ENCODE measurements around the gene NKAIN1. TPM values are rescaled to one million over a fixed set of nuclear protein-coding genes. Genes with fewer than 3 reads are reported as not detected.

The NKAIN1 gene
- total RNA-seq, 1 experiment from 2014 or later = 0.18 TPM

GRCh38 chr1:31201931-31202360 lies 37.7 kb downstream of the NKAIN1 start:
- Histone ChIP-seq H3K79me2 (ENCODE audit: low read length) (no peaks in the 10 kb centered on the region), H3K4me1 (ENCODE audit: insufficient read depth, low read length) (no peaks in the 10 kb centered on the region), H3K36me3 (ENCODE audit: low read depth, low read length) (no peaks in the 10 kb centered on the region), H2AFZ (ENCODE audit: low read length) (no peak overlapping the region), H3F3A (ENCODE audit: low read length, unreplicated experiment) (no peaks in the 10 kb centered on the region), H4K20me1 (ENCODE audit: low read length) (no peaks in the 10 kb centered on the region), H3K9me2 (replicated peaks; ENCODE audit: low read length) (no peaks in the 10 kb centered on the region), H3K4me3 (ENCODE audit: low read length) (no peak overlapping the region), H3K9ac (ENCODE audit: low read length) (no peak overlapping the region), H3K27ac (ENCODE audit: low read length) (no peak overlapping the region), H3K4me2 (ENCODE audit: low read length) (no peak overlapping the region), H3K27me3 (ENCODE audit: low read length) (no peaks in the 10 kb centered on the region), H3K9me3 (ENCODE audit: low read length) (no peaks in the 10 kb centered on the region)
- no TSS peak for BruUV-seq (replicated peaks)
- TF ChIP-seq EZH2 (IDR thresholded peaks at IDR 0.05; ENCODE audit: low read length, unreplicated experiment) (no peak), CTCF (conservative IDR thresholded peaks at IDR 0.05; ENCODE audit: low read depth, low read length) (no peak), EZH2phosphoT487 (IDR thresholded peaks at IDR 0.05; ENCODE audit: borderline replicate concordance, low read length) (no peak)
- DNase-seq = no peak
- CTCF ChIA-PET = no interaction called here
- intact Hi-C loops (cut with micrococcal nuclease) = no loop called here
- ATAC-seq = no peak
- POLR2A ChIA-PET (ENCODE audit: unreplicated experiment) = no interaction called here

GRCh38 chr1:31199949-31200348 lies 39.7 kb downstream of the NKAIN1 start:
- no TSS peak for BruUV-seq (replicated peaks)

More at GRCh38 chr1:31199949-31200348, 39.7 kb downstream of the NKAIN1 start:
- H3K9me3 ChIP-seq (ENCODE audit: low read length) = no peaks in the 10 kb centered on the region
- no peak overlapping the region for H3K4me3 ChIP-seq (ENCODE audit: low read length)
- no peaks in the 10 kb centered on the region for H3K9me2 ChIP-seq (replicated peaks; ENCODE audit: low read length)
- ATAC-seq = no peak
- intact Hi-C loops (cut with micrococcal nuclease) = no loop called here
- H3K27ac ChIP-seq (ENCODE audit: low read length) = no peak overlapping the region
- DNase-seq = no peak
- no peaks in the 10 kb centered on the region for H3K27me3 ChIP-seq (ENCODE audit: low read length)
- no peaks in the 10 kb centered on the region for H4K20me1 ChIP-seq (ENCODE audit: low read length)
- ChIA-PET POLR2A (ENCODE audit: unreplicated experiment) (no interaction called here), CTCF (no interaction called here)
- H2AFZ ChIP-seq (ENCODE audit: low read length) = no peak overlapping the region
- H3K4me1 ChIP-seq (ENCODE audit: insufficient read depth, low read length) = no peaks in the 10 kb centered on the region
- no peak for TF ChIP-seq EZH2phosphoT487 (IDR thresholded peaks at IDR 0.05; ENCODE audit: borderline replicate concordance, low read length)
- TF ChIP-seq CTCF (conservative IDR thresholded peaks at IDR 0.05; ENCODE audit: low read depth, low read length) = no peak
- no peak for TF ChIP-seq EZH2 (IDR thresholded peaks at IDR 0.05; ENCODE audit: low read length, unreplicated experiment)
- no peaks in the 10 kb centered on the region for H3F3A ChIP-seq (ENCODE audit: low read length, unreplicated experiment)
- no peaks in the 10 kb centered on the region for H3K36me3 ChIP-seq (ENCODE audit: low read depth, low read length)
- no peak overlapping the region for H3K9ac ChIP-seq (ENCODE audit: low read length)
- no peaks in the 10 kb centered on the region for H3K79me2 ChIP-seq (ENCODE audit: low read length)
- H3K4me2 ChIP-seq (ENCODE audit: low read length) = no peak overlapping the region
